ENCODE measurements around the gene BGLAP.

The BGLAP gene

GRCh38 chr1:156257711-156258110 is 15.7 kb downstream of the BGLAP start:
- no peak for TF ChIP-seq POLR2A (IDR thresholded peaks at IDR 0.05; ENCODE audit: low read depth, low read length)
- FAIRE-seq = no peak
- DNase-seq (ENCODE audit: insufficient read length, low spot score) = no peak

DNA sequence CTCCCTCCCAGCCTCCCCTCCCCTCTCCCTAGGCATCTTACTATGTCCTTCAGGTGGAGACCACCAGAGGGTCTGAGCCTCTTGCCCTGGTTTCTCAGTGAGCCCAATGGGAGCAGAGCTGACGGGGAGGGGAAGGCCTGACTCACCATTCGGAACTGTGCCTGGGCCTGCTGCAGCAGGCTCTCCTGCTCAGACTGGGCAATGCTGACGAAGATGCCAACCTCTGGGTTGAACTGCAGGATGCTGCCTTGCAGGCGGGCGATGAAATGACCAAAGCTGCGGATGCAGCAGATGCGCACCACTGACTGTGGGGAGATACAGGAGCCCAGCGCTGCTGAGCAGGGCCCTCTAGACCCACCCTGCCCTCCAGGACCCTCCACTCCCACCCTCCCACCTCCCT is 16.9 kb downstream of the BGLAP start:
- no peak for TF ChIP-seq POLR2A (IDR thresholded peaks at IDR 0.05; ENCODE audit: low read depth, low read length)
- FAIRE-seq = no peak
- DNase-seq (ENCODE audit: insufficient read length, low spot score) = no peak

GRCh38 chr1:156259805-156260204 is 17.8 kb downstream of the BGLAP start:
- DNase-seq (ENCODE audit: insufficient read length, low spot score) (no peak), FAIRE-seq (no peak)
- TF ChIP-seq POLR2A (IDR thresholded peaks at IDR 0.05; ENCODE audit: low read depth, low read length) = no peak

GRCh38 chr1:156260896-156261295 is 18.9 kb downstream of the BGLAP start:
- no peak for DNase-seq (ENCODE audit: insufficient read length, low spot score)
- FAIRE-seq = no peak
- TF ChIP-seq POLR2A (IDR thresholded peaks at IDR 0.05; ENCODE audit: low read depth, low read length) = no peak

DNA sequence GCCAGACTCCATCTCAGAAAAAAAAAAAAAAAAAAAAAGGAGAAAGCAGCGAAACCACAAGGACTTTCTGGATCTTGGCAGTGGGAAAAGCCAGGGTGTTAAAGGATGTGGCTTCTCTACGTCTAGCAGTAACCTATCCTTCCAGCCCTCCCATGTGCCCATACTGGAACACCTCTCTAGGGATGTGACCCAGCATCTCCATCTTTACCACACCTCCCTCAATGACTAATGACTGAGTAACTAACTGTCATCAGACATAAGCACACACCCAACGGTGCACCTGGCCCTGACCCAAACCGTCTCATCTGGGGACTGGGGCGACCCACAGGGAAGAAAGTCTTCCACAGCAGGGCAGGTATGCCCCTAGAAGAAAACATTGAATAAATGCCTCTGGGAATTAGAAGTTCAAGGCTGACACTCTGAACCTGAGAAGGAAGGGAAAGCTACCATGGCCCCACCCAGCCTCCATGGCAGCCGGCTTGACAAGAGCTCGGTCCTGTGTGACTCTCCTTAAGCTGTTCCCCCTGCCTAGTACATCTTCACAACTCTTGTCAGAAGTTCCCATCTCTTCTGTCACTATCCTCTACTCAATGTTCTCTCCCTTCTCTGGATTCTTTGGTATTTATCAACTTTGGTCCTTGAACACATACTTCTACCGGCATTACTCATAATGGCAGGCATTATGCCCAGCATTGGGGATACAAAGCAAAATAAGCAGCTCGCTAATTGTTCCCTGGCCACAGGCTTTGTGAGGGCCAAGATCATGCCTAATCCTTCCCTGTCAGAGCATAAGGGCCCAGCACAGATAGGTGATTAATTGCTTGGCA is 20.7 kb downstream of the BGLAP start:
- TF ChIP-seq POLR2A (IDR thresholded peaks at IDR 0.05; ENCODE audit: low read depth, low read length) = 0 out of 2 replicates have a peak, but pooled peaks have one; percentile 10
- FAIRE-seq (no peak), DNase-seq (ENCODE audit: insufficient read length, low spot score) (peak; percentile 89)

DNA sequence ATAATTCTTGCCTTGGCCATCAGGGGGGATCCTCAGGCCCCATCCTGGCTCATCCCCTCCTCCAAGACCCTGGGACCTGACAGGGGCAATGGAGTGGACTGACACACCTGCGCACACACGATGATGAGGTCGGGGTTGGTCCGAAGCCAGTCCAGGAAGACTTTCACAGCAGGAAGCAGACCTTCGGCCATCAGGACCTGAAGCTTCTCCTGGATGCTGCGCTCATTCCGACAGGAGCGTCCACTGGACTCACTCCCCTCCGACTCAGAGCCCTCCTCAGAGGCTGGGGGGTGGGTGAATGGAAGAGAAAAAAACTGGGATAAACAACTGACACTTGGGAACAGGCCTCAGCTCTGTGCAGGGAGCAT is 21.3 kb downstream of the BGLAP start:
- DNase-seq (ENCODE audit: insufficient read length, low spot score) = no peak
- FAIRE-seq = no peak
- TF ChIP-seq POLR2A (IDR thresholded peaks at IDR 0.05; ENCODE audit: low read depth, low read length) = no peak

- FAIRE-seq (no peak), DNase-seq (ENCODE audit: insufficient read length, low spot score) (no peak)
- TF ChIP-seq POLR2A (IDR thresholded peaks at IDR 0.05; ENCODE audit: low read depth, low read length) = no peak
Observed at GRCh38 chr1:156266051-156266450, 24.1 kb downstream of the BGLAP start.

- no peak for TF ChIP-seq POLR2A (IDR thresholded peaks at IDR 0.05; ENCODE audit: low read depth, low read length)
Observed at GRCh38 chr1:156268336-156268735, 26.4 kb downstream of the BGLAP start.

GRCh38 chr1:156270314-156270713 is 28.3 kb downstream of the BGLAP start:
- FAIRE-seq (no peak), DNase-seq (ENCODE audit: insufficient read length, low spot score) (no peak)
- TF ChIP-seq POLR2A (IDR thresholded peaks at IDR 0.05; ENCODE audit: low read depth, low read length) = no peak

More at GRCh38 chr1:156268336-156268735, 26.4 kb downstream of the BGLAP start:
- FAIRE-seq (no peak), DNase-seq (ENCODE audit: insufficient read length, low spot score) (no peak)

DNA sequence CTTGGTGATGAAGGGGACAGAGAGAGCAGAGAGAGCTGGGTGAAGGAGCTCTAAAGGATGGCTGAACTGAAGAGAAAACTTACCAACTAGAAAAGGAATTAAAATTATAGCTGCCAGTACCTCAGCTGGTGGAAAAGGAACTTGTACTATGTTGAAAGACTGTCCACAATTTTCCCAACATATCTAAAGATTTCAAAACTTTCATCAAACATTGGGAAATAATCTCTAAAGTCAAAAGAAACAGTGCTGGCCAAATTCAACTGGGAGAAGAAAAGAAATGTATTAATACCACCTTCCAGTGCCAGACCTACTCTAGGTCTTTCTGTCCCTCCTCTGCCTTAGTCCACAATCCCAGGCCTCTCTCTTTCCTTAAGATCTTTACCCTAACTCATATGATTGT is 34.5 kb downstream of the BGLAP start:
- no peak for FAIRE-seq
- TF ChIP-seq POLR2A (IDR thresholded peaks at IDR 0.05; ENCODE audit: low read depth, low read length) = no peak
- DNase-seq (ENCODE audit: insufficient read length, low spot score) = no peak

GRCh38 chr1:156276966-156277381 is 35.0 kb downstream of the BGLAP start:
- no peak for DNase-seq (ENCODE audit: insufficient read length, low spot score)
- TF ChIP-seq POLR2A (IDR thresholded peaks at IDR 0.05; ENCODE audit: low read depth, low read length) = no peak
- FAIRE-seq = no peak

GRCh38 chr1:156279837-156280236 is 37.9 kb downstream of the BGLAP start:
- no peak for DNase-seq (ENCODE audit: insufficient read length, low spot score)
- no peak for FAIRE-seq
- TF ChIP-seq POLR2A (IDR thresholded peaks at IDR 0.05; ENCODE audit: low read depth, low read length) = no peak

GRCh38 chr1:156281281-156281680 is 39.3 kb downstream of the BGLAP start:
- no peak for DNase-seq (ENCODE audit: insufficient read length, low spot score)
- TF ChIP-seq POLR2A (IDR thresholded peaks at IDR 0.05; ENCODE audit: low read depth, low read length) = no peak
- no peak for FAIRE-seq

DNA sequence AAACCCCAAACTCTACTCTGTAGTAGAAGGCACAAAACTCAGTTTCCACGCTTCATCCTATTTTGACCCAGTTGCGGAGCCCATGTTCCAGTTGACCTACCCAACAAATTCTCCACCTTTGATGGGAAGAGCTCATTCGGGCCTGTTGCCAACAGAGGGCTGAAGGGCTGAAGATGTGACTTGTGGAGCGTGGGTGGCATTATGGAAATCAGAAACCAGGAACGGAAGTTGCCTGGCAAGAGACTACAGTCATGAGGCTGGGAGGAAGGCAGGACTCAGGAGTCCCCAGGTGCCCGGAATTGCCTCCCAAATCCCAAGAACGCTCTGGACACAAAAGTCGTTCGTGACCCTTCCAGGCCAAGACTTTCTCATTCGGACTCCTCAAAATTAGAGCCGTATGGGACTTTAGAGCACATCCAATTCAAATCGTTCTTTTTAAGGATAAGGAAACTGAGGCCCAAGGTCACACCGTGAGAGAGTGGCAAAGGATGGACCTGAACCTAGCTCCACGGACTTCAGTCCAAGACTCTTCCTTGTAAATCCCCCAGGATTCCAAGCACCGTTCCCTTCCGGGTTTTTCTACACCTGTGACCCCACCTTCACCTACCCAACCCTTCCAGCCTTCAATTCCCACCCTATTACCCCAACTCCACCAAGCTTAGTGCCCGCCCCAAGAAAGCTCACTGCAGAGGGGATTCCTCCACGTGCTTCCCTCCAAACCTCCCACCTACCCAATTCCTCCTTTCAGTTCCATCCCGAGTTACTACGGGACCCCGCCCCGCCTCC is 39.9 kb downstream of the BGLAP start:
- no peak for TF ChIP-seq POLR2A (IDR thresholded peaks at IDR 0.05; ENCODE audit: low read depth, low read length)
- FAIRE-seq (no peak), DNase-seq (ENCODE audit: insufficient read length, low spot score) (no peak)
